ENCODE results near the gene KRT15.

Gene KRT15

GRCh38 chr17:41518789-41519449 lies at the start of gene KRT15:
Gene KRT15 (minus strand): TSS chr17:41518890. CDS start chr17:41518827, 63 bp downstream.
- DNase-seq, result no peak

- DNase-seq, result no peak
Observed at GRCh38 chr17:41567317-41567716, 48.6 kb upstream of the KRT15 start.

GRCh38 chr17:41565338-41565737 lies 46.6 kb upstream of the KRT15 start:
- DNase-seq, result no peak

- no peak for DNase-seq
Observed at GRCh38 chr17:41563607-41564170, 45.0 kb upstream of the KRT15 start.

GRCh38 chr17:41561554-41561953 lies 42.9 kb upstream of the KRT15 start:
- no peak for DNase-seq

- no peak for DNase-seq
Observed at GRCh38 chr17:41559548-41559947, 40.9 kb upstream of the KRT15 start.

- no peak for DNase-seq
Observed at GRCh38 chr17:41556931-41557330, 38.2 kb upstream of the KRT15 start.

- DNase-seq, result no peak
Observed at GRCh38 chr17:41556306-41556705, 37.6 kb upstream of the KRT15 start.

GRCh38 chr17:41555105-41555887 lies 36.6 kb upstream of the KRT15 start:
- no peak for DNase-seq

GRCh38 chr17:41553987-41554680 lies 35.4 kb upstream of the KRT15 start:
- no peak for DNase-seq

- no peak for DNase-seq
Observed at GRCh38 chr17:41553176-41553575, 34.5 kb upstream of the KRT15 start.

- no peak for DNase-seq
Observed at GRCh38 chr17:41552455-41552854, 33.8 kb upstream of the KRT15 start.

- DNase-seq, result no peak
Observed at GRCh38 chr17:41551365-41551764, 32.7 kb upstream of the KRT15 start.

GRCh38 chr17:41549596-41550039 lies 30.9 kb upstream of the KRT15 start:
- no peak for DNase-seq

- DNase-seq, result peak; percentile 84
Observed at GRCh38 chr17:41548844-41549595, 30.3 kb upstream of the KRT15 start.

- DNase-seq, result peak; percentile 75
Observed at GRCh38 chr17:41547921-41548843, 29.5 kb upstream of the KRT15 start.

GRCh38 chr17:41547378-41547841 lies 28.7 kb upstream of the KRT15 start:
- no peak for DNase-seq

GRCh38 chr17:41546819-41547218 lies 28.1 kb upstream of the KRT15 start:
- DNase-seq, result no peak

GRCh38 chr17:41545829-41546410 lies 27.2 kb upstream of the KRT15 start:
- no peak for DNase-seq

- DNase-seq, result no peak
Observed at GRCh38 chr17:41544935-41545334, 26.2 kb upstream of the KRT15 start.

GRCh38 chr17:41544491-41544892 lies 25.8 kb upstream of the KRT15 start:
- DNase-seq, result no peak

Data from activated CD4-positive, alpha-beta T cell treated with anti-CD3 and anti-CD28 coated beads, Interleukin-10, Interleukin-2, amounts not matched to agents 100 ng/mL and 50 ng/mL, durations not matched to agents 16 hours and 8 hours (primary cell).